Body of pancreas (tissue), 4 donors: ENCODE measurements around the gene MID2. TPM values are rescaled to one million over a fixed set of nuclear protein-coding genes. Genes with fewer than 3 reads are reported as not detected.

Experiments
- ATAC-seq: fragments of 150-250 bp; one replicate; pipeline ENCODE4 v1.9.1; 2016
- DNase-seq, 4 donors: peaks; one replicate each; pipeline ENCODE4 v3.0.0-alpha.2; 2019
- H3K27ac ChIP-seq, 4 donors: fragments of 200-600 bp; sonication (generic); 1 replicate in 3 of 4; 2 replicates in 1 of 4; pipeline versions ENCODE4 v1.5.1 to v1.6.1; 2016 to 2019; ENCODE audit warnings: mild to moderate bottlenecking in 1 of 4, mixed read lengths in 1 of 4, moderate library complexity in 1 of 4
- H3K27me3 ChIP-seq, 2 donors: fragments of 200-600 bp; sonication (generic); one replicate each; pipeline ENCODE4 v1.6.0; 2016; ENCODE audit warnings: mild to moderate bottlenecking in 1 of 2
- H3K36me3 ChIP-seq, 2 donors: fragments of 200-600 bp; sonication (generic); replicated peaks in 1 of 2; 2 replicates each; pipeline ENCODE4 v1.5.1; 2016; ENCODE audit warnings: low read depth in 2 of 2; ENCODE audit not compliant: insufficient read depth in 1 of 2
- H3K4me1 ChIP-seq: fragments of 200-600 bp; sonication (generic); one replicate; pipeline ENCODE4 v1.6.0; 2016
- H3K4me3 ChIP-seq, 2 donors: fragments of 200-600 bp; sonication (generic); 1 replicate in 1 of 2; 2 replicates in 1 of 2; pipeline ENCODE4 v1.5.1; 2016 to 2019
- H3K9me3 ChIP-seq, 3 donors: fragments of 200-600 bp; sonication (generic); 1 replicate in 2 of 3; 2 replicates in 1 of 3; pipeline ENCODE4 v1.5.1; 2016
- POLR2A ChIP-seq, 3 donors: fragments of 450-650 bp; IDR thresholded peaks; one replicate each; pipeline ENCODE4 v1.6.1; 2016; ENCODE audit warnings: antibody characterized with exemption in 3 of 3, mild to moderate bottlenecking in 2 of 3
- WGBS, 2 donors: methylation state at CpG; one replicate each; pipeline ENCODE4 v1.1.5; 2017; 5-methylcytosine and 5-hydroxymethylcytosine counted together
- intact Hi-C: fragments of 100-400 bp; cut with DNase I; formaldehyde crosslinking; loops from one replicate; pipeline ENCODE4 v1.15.1; 2023
- small RNA-seq: library from RNA; depleted of rRNA; stranded (forward); fragments of <200 nt; gene quantifications from one replicate; pipeline ENCODE3, GENCODE V24; 2016
- total RNA-seq, 2 donors: library from RNA; depleted of rRNA; stranded (reverse); fragments of >200 nt; gene quantifications; one replicate each; pipeline ENCODE4 v1.1.0, GENCODE V29; 2016
- TF ChIP-seq, protein P1 (sequence below), 7 experiments: fragments of 450-650 bp in 4 of 7; fragments of 200-600 bp in 3 of 7; sonication (generic) in 3 of 7; IDR thresholded peaks; one replicate each; pipeline ENCODE4 v1.5.1; 2016 to 2019; ENCODE audit warnings: antibody characterized with exemption in 7 of 7

Gene MID2
- total RNA-seq, 2 donors from 2014 or later: 5.6 to 8.8 TPM

DNA sequence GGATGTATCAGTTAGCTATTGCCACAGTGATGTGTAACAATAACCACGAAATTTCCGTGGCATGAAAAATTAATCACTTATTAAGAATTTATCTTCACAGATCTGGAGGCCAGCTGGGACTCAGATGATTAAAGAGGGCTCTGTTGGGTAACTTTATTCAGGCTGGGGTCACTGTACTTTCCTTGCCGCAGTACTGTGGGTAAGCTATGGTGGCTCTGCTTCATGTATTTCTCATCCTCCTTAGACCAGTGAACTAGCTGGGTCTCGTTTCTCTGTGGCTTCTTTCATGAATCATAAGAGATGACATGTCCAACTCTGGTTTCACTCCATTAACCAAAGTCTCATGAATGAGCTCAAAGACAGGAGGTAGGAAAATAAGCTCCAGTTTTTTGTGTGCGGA is 143.0 kb downstream of the MID2 start:
- intact Hi-C loops: no loop called here
- TF ChIP-seq POLR2A (IDR thresholded peaks at IDR 0.05): no peak
- TF ChIP-seq, protein P1, sequence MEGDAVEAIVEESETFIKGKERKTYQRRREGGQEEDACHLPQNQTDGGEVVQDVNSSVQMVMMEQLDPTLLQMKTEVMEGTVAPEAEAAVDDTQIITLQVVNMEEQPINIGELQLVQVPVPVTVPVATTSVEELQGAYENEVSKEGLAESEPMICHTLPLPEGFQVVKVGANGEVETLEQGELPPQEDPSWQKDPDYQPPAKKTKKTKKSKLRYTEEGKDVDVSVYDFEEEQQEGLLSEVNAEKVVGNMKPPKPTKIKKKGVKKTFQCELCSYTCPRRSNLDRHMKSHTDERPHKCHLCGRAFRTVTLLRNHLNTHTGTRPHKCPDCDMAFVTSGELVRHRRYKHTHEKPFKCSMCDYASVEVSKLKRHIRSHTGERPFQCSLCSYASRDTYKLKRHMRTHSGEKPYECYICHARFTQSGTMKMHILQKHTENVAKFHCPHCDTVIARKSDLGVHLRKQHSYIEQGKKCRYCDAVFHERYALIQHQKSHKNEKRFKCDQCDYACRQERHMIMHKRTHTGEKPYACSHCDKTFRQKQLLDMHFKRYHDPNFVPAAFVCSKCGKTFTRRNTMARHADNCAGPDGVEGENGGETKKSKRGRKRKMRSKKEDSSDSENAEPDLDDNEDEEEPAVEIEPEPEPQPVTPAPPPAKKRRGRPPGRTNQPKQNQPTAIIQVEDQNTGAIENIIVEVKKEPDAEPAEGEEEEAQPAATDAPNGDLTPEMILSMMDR (IDR thresholded peaks at IDR 0.05): no peak
- Histone ChIP-seq H3K27ac (no peak overlapping the region), H3K9me3 (no peaks in the 10 kb centered on the region), H3K4me3 (no peak overlapping the region), H3K36me3 (no peaks in the 10 kb centered on the region), H3K4me1 (no peaks in the 10 kb centered on the region), H3K27me3 (no peaks in the 10 kb centered on the region)
- ATAC-seq (no peak), DNase-seq (no peak)
- 86 to 89% methylated on average over 5 of the region's 5 CpGs for WGBS, 2 donors

DNA sequence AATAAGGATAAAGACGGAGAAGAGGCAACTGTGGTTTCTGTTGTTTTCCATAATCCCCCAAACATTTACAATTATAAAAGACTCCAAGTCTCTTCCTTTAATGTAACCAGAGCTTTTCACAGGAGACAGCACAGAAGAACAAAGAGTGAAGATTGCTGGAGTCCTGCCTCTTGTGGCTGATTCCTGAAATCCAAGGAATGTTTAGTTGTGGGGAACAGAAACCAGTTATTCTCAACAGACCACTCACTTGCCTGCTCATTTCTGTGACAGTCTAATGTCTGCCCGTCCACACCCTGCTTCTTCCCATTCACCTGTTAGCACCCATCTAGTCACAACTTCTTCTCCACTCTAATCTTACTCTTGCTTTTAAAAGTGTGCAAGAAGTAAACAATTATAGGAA is 144.4 kb downstream of the MID2 start:
- H3K27ac ChIP-seq: no peak overlapping the region
- H3K4me3 ChIP-seq: no peak overlapping the region
- H3K9me3 ChIP-seq: no peaks in the 10 kb centered on the region
- no peak for ATAC-seq
- no peak for DNase-seq
- no peaks in the 10 kb centered on the region for H3K36me3 ChIP-seq
- H3K27me3 ChIP-seq: no peaks in the 10 kb centered on the region
- intact Hi-C loops: no loop called here
- 58 to 64% methylated on average over 2 of the region's 2 CpGs for WGBS, 2 donors
- H3K4me1 ChIP-seq: no peaks in the 10 kb centered on the region
- TF ChIP-seq, protein P1 (IDR thresholded peaks at IDR 0.05): no peak
- no peak for TF ChIP-seq POLR2A (IDR thresholded peaks at IDR 0.05)

DNA sequence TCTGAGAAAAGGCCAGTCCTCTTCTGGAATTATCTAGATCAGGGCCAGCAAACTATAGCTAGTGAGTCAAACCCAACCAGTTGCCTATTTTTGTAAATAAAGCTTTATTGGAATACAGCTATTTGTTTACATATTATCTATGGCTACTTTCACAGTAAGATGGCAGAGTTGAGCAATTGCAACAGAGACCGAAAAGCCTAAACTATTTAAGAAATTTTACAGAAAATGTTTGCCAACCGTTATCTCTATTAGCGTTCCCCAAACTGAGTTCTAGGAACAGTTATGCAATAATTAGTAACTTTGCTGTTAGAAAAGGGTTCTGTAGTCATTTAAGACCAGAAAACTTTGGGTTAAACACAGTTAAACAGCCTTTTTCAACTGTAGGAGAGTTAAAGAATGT is 146.0 kb downstream of the MID2 start:
- DNase-seq (no peak), ATAC-seq (no peak)
- Histone ChIP-seq H3K36me3 (no peaks in the 10 kb centered on the region), H3K9me3 (no peaks in the 10 kb centered on the region), H3K27ac (no peak overlapping the region), H3K4me3 (no peak overlapping the region), H3K4me1 (no peaks in the 10 kb centered on the region), H3K27me3 (no peaks in the 10 kb centered on the region)
- WGBS, 2 donors: 77 to 80% methylated on average over 3 of the region's 3 CpGs
- intact Hi-C loops: no loop called here
- no peak for TF ChIP-seq POLR2A (IDR thresholded peaks at IDR 0.05)
- TF ChIP-seq, protein P1 (IDR thresholded peaks at IDR 0.05): no peak

Small RNAs within 50 kb of the gene (small RNA-seq; reads per million reads assigned to genes)
- not detected for gene RF00019

Other genes with a start within 250 kb of the MID2 start
- 10 to 100 TPM in 1 of 2 donors, 1 to 10 TPM in 1; 6.5 to 18.1 TPM for gene PRPS1, start 197.4 kb upstream of the MID2 start, total RNA-seq
- gene TSC22D3, start 50.1 kb upstream of the MID2 start, total RNA-seq: 100 to 1,000 TPM; 144 to 147 TPM
- not detected for gene NCBP2L, start 48.1 kb upstream of the MID2 start, total RNA-seq
- not detected for gene TEX13B, start 156.5 kb downstream of the MID2 start, total RNA-seq
- 1 to 10 TPM in 1 of 2 donors, under 1 TPM in 1; 0.33 to 2.6 TPM for gene VSIG1, start 219.2 kb downstream of the MID2 start, total RNA-seq